NCI-H510A treated with DMSO at 0.1 percent for 48 hours (cell line): ENCODE measurements around the gene U2AF2.

ENCODE experiments used
- DNase-seq: peaks from one replicate; lab custom pipeline; 2025; lab: John Stamatoyannopoulos, UW

The U2AF2 gene

DNA sequence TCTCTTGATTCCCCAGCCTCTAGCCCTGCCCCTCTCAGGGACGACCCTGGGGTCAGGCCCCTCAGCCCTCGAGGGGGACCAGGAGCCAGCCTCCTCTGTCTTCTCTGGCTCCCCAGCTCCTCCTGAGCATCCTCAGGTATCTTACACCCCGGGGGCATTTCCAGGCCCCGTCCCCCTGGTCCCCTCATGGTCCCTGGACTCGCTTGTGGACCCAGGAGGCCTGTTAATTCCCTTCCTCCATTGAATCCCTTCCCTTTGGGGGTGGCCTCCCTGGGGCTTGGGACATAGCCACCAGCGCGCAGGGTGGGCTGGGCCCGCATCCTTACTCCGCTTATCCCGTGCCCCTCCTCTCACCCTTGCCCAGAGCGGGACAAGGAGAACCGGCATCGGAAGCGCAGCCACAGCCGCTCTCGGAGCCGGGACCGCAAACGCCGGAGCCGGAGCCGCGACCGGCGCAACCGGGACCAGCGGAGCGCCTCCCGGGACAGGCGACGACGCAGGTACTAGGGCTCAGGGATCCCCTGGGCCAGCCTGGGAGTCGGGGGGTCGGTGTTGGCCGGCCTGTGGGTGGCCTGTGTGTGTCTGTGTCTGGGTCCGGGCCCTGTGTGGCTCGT is 4.1 kb downstream of the U2AF2 start:
- no peak for DNase-seq

DNA sequence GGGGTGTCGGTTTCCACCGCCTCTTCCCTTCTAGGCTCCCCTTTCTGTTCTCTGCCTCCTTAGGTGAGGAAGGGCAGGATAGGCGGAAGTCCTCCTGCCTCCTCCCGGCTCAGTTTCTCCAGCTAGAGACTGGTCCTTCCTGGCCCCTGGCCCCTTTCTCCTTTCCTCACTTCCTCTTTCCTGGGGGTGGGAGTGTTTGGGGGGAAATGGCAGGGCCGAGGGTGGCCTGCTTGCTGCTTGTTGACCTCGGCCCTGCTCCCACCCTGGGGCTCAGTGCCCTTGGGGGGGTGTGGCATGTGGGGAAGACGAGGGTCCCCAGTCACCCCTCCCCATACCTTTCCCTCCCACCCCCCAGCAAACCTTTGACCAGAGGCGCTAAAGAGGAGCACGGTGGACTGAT is 5.0 kb downstream of the U2AF2 start:
- DNase-seq, result no peak

DNA sequence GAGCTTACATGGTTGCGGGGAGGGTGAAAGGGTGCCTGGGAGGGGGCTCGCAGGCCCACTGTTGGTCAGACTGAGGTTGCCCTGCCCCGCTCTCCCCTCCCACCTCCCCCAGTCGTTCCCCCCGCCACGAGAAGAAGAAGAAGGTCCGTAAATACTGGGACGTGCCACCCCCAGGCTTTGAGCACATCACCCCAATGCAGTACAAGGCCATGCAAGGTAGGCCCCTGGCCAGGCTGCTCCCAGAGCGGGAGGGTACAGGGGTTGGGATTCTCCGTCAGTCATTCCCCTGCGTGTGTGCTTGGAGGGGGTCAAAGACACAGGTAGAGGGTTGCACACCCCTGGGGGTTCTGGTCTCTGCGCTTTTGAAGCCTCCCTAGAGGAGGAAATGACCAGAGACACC is 5.6 kb downstream of the U2AF2 start:
- no peak for DNase-seq

DNA sequence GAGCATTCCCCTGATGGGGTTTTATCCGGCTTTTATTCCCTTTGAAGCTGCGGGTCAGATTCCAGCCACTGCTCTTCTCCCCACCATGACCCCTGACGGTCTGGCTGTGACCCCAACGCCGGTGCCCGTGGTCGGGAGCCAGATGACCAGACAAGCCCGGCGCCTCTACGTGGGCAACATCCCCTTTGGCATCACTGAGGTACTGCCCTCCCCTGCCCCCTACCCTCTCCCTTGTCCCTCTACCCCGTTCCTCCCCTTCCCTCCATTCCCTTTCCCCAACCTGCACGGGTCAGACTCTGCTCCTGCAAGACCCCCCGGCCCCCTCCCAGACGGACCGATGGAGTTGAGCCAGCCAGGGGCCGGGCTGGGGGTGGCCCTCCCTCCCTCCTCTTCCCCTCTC is 6.2 kb downstream of the U2AF2 start:
- no peak for DNase-seq

DNA sequence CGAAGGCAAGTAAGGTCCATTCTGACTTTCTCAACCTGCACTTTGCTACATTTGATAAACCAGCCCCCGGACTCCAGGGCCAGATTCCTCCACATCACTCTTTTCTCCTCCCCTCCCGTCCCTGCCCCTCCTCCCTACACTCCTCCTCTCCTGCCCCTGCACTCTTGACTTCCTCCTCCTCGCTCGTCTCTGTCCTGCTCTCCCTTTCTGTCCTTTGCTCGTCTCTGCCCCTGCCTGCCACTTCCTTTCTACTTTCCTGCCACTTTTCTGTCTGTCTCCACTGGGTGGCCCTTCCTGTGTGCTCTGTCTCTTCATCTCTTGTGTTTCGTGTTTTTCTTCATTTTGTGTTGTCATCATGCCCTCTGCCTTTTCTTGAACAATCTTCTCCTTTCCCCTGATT is 7.0 kb downstream of the U2AF2 start:
- DNase-seq, result no peak

DNA sequence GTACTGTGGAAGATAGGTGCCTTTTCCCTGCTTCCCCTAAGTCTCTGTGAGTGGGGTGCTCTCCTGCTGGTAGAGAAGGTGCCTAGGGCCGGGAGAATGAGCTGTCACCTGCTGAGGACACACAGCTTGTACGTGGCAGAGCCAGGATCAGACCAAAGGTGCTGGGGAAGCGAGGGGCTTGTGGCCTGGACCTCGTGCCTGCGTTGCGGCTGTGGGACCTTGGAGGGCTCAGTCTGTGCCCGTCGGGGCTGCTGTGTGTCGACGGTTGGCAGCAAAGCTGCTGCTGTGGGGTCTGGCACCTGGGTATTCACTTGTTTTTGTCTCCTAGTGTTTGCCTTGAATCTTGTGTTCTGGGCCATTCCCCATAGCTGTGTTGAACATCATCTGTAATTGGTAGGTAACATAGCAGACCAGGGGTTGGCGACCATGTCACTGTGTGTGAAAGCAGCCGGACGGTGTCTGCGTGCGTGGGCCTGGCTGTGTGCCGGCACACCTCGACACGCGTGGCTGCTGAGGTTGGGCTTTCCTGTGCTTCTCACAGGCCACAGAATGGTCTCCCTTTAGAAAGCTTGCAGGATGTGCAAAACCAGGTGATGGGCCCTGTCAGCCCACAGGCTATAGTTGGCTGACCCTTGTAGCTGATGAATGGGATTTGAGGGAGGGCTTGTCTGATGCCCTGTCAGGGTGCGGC is 9.2 kb downstream of the U2AF2 start:
- no peak for DNase-seq

DNA sequence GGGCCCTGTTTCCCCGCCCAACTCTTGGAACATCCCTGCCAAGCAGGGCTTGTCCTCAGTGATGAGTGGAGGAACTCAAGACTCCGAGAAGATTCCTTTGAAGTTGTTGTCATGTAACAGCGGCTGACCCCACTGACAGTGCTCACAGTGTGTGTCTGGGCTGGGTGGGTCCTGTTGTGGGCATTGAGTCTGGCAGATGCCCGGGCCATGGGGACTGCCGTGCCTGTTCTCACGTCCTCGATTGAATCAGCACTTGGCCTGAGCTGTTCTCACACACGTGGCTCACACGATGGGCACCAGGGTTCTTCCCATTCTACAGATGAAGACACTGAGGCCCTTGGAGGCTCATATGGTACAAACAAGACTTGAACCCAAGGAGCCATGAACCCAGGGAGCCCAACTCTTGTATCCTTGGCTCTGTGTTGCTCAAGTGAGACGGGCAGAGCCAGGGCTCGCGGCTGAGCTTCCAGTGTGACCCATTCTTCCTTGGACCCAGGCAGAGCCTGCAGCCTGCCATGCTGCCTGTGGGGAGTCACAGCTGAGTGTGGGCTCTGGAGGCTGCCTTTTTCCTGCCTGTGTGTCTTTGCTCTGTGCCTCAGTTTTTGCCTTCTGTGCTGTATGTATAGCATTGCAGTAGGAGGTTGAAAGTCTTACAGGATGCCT is 11.6 kb downstream of the U2AF2 start:
- no peak for DNase-seq

DNA sequence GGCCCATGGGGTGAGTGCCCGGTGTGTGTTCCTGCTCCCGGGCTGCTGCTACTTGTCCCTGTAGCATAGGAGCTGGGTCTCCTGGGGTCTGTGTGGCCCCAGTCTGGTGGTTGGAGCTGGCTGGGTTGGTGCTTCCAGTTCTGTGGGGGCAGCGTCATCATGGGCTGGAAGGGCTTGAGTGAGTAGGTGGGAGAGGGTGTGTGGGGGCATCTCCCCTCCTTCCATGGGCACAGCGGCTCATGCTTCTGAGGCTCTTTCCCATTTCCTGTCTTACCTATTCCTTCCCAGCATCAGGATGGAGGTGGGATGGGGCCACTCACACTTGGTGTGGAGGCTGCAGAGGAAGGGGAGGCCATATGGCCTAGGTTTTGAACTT is 12.2 kb downstream of the U2AF2 start:
- DNase-seq, result no peak

DNA sequence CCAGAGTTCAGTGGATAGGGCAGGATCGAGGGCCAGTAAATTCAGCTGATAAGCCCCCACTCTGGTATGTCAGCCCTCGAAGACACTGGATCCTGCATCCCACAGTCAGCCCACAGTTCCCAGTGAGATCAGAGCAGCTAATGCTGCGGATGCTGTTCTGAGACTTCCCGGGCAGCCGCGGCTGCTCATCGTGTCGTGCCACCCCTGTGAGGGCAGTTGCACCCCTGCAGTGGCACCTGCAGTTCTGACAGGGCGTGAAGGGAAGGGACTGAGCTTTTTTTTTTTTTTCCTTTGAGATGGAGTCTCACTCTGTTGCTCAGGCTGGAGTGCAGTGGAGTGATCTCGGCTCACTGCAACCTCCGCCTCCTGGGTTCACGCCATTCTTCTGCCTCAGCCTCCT is 12.7 kb downstream of the U2AF2 start:
- no peak for DNase-seq

DNA sequence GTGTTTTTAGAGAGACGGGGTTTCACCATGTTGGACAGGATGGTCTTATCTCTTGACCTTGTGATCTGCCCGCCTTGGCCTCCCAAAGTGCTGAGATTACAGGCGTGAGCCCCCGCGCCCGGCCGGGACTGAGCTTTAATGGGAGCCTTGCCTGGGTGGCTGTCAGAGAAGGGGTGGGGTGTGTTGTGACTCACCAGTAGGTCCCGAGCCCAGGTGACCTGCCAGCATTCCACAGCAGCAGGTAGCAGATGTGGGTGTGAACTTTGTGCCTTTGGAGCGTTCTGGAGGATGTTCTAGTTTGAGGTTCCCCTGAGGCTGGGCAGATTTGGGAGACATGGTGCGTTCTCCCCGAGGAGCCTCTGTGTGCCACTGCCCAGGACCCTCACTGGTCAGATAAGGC is 13.1 kb downstream of the U2AF2 start:
- DNase-seq, result no peak

DNA sequence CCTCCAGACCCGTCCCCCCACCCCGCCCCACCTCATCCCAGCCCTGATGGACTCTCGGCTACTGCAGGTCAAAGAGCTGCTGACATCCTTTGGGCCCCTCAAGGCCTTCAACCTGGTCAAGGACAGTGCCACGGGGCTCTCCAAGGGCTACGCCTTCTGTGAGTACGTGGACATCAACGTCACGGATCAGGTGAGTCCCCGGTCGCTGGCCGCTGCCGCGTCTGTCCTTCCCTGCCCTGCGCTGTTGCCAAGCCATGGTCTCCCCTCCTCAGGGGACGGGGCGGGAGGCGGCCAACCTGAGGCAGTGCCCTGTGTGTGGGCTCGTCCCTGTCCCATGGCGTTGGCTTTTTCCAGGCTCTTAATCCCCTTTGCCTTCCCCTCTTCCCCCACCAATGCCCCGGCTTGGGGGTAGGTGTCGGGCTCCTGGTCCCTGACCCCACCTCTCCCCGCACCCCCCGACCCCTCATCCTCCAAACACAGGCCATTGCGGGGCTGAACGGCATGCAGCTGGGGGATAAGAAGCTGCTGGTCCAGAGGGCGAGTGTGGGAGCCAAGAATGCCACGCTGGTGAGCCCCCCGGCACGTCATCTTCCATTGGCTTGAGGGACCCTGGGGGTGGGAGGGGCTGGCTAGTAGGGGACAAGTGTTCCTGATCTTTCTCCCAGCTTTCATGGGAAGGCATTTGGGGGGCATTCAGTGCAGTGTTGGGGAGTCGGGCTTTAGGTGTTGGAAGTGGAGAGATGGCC is 13.9 kb downstream of the U2AF2 start:
- DNase-seq, result no peak

DNA sequence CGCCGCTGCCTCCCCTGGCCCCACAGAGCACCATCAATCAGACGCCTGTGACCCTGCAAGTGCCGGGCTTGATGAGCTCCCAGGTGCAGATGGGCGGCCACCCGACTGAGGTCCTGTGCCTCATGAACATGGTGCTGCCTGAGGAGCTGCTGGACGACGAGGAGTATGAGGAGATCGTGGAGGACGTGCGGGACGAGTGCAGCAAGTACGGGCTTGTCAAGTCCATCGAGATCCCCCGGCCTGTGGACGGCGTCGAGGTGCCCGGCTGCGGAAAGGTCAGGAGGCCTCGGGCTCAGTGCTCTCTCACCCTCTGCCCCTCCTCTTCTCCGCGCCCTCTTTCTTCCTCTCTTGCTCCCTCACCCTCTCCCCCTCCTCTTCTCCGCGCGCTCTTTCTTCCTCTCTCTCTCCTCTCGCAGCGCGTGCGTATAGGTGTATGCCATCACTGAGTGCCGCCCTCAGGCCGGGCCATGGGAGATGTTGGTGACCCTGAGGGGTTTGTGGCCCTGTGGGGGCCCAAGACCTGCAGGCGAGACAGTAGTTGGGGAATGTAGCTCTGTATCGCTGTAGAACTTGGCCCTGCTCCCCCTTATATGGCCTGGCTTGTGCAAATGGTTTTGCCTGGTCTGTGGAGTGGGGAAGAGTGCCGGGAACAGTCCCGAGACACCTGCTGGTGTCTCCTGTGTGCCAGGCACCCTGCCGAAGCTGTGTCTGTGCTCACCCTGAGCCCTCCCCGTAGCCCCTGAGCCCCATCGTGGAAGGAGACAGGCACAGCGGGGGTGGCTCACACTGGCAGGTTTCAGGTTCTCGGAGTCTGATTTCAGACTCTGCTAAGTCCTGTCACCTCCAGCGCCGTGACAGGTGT is 14.8 kb downstream of the U2AF2 start:
- no peak for DNase-seq

DNA sequence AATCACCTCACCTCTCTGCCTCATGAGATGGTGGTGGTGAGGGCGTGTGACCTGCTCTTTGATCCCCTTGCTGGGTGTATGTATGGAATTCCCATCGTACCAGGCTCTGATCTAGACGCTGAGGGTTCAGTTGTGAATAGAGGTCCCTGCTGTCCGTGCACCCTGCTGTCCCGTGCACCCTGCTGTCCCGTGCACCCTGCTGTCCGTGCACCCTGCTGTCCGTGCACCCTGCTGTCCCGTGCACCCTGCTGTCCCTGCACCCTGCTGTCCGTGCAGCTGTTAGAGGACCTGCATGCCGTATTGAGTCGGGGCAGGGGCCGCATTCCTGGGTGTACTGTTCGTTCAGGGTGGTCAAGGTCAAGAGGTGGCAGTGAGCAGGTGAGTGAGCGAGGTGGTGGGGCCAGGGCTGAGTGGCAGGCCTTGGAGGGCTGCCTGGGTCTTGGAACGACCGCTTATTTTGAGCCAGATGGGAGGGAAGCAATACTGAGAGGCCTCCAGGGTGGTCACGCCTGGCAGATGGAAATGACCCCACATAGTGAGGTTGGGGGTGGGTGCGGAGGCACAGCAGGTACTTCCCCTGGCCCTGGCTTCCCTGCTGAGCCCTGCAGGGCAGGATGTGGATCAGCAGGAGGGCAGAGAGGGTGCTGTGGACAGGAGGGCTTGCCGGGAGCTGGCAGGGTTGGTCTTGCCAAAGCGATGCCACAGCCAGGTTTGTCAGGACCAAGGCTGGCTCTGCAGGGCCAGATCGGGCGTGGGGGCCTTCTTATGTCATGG is 15.6 kb downstream of the U2AF2 start:
- no peak for DNase-seq

DNA sequence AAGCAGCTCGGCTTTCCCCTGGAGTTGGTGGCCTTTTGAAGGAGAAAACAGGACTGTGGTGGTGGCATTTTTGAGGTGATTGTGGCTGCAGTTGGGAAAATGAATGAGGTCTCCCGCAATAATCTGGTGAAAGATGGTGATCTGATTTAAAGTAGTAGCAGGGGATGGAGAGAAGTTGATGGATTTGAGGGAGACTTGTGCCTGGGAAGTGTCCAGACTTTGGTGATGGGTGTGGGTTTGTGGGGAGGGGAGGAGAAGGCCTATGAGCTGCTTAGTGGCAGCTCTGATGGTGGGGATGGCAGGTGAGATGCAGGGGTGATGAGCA is 16.2 kb downstream of the U2AF2 start:
- no peak for DNase-seq

DNA sequence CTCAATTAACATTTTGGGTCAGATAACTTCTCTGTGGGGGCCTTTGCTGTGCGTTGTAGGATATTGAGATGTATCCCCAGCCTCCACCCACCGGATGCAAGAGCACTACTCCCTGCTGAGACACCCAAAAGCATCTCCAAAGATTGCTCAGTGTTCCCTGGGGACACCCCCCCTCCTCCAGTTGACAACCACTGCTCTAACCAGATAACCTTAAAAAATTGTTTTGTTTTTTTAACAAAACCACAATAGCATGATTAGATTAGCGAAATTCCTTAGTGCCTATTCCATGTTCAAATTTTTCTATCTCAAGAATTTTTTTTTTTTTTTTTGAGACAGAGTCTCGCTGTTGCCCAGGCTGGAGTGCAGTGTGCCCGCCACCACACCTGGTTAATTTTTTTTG is 17.6 kb downstream of the U2AF2 start:
- DNase-seq, result no peak

DNA sequence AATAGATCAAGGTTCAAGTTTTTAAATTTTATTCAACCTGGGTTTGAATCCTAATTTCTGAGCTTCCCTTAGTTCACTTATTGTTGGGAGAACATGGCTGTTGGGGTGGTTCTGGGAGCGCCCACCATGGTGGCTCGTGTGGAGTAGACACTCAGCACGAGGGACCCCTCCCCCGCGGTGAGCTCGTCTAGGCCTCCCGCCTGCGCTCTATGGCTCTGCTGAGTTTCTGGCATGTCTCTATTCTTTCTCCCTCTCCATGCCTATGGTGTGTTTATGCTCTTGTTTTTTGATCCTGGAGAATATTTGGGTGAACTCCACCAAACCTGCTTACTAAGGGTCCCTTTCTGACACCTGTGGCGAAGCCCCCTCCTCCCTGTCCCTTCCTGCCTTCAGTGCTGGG is 18.6 kb downstream of the U2AF2 start:
- no peak for DNase-seq

DNA sequence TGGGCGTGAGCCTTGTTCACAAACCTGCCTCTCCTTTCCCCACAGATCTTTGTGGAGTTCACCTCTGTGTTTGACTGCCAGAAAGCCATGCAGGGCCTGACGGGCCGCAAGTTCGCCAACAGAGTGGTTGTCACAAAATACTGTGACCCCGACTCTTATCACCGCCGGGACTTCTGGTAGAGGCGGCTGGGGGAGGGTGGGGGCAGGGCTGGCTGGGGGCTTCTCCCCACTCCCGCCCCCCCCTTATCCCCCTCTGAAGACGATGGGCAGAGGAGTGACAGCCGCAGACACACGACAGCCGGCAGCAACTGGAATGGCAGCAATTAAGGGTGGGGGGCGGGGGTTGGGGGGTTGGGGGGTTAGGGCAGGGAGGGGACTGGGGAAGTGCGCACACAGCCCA is 19.1 kb downstream of the U2AF2 start:
- no peak for DNase-seq

DNA sequence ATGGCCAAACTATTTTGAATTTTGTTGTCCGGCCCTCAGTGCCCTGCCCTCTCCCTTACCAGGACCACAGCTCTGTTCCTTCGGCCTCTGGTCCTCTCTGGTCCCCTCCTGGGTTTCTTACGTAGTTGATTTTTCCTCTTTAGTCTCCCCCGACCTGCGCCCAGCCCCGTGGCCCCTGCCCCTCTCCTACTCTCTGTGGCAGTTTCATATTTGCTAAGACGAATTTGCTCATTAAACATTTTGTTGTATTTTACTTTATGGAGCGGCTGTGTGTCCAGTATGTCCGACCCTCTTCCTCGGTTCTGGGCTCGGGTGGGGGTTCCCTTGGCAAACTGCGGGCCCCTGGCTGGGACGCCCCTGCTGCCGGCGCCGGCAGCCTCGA is 19.6 kb downstream of the U2AF2 start:
- no peak for DNase-seq

DNA sequence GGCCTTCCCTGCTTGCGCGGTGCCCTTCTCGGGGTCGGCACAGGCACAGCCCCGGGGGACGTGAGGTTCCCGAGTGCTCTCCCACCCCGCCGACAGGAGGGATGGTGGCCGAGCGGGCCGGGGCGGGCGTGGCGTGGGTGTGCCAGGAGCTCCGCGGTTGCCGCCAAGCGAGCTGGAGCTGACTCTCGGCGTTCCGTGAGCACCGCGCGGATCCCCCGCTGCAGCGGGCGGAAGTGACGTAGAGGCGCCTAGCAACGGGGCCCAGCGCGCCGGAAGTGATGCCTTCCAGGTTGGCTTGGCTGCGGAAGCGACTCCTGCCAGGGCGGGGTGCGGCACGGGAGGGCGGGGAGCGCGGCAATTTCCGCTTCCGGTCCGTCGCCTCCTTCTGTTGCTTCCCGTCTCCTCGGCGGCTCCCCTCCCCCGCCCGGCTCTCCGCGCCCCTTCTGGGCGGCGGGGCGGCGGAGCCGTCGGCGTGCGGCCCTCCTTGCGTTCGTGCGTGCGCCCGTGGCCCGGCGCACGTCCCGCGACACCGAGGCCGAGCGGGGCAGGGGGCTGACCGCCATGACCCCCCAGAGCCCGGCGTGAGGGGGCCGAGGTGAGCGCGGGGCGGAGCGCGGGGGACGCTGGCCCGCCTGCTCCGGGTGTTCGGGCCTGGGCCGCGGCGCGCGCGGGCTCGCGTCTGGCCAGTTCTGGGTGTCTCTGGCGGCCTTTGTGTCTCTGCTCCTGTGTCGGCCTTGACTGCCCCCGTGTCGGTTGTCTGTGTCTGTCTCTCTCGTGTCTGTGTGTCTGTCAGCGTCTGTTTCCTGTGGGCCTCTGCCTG is 20.2 kb downstream of the U2AF2 start, which contains the start of gene EPN1:
TSS of gene EPN1 (plus strand) at position 386 of the 820 bp plus-strand sequence. CDS start 3,402 bp downstream, outside the sequence.
- DNase-seq, result peak; percentile 95

DNA sequence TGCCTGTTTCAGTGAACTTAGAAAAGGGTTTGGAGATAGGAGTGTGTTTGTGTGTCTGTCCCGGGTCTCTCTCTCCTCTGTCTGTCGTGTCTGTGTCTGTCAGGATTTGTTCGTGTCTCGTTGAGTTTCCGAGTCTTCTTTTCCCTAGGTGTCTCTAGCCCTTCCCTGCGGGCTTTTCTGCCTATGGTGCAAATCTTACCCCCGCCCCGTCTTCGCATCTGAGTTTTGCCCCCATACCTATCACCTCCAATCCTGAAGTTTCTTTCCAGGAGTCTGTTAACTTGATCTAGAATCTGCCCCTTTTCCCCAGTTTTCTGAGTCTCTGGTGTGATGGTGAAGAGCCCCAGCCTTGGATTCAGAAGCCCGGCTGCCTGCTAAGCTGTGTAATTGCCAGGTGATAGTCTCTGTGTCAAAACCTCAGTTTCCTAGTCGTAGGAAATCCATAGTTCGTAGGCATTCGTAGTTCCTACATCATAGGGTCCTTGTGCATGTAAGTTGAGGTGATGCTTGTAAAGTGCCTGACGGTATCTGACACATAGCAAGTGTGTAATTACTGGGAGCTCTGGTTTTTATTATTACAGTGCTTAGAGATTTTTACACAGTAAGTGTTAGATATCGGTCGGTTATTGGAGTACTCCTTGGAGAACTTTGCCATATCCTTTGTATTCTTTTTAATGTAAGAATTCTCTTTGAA is 21.0 kb downstream of the U2AF2 start:
- DNase-seq, result no peak
